Measurements from ENCODE around the gene COL4A2. TPM values are rescaled to one million over a fixed set of nuclear protein-coding genes. Genes with fewer than 3 reads are reported as not detected.

Gene COL4A2
- total and polyA plus RNA-seq, 4 donors, result 8.0 to 45.2 (median 40.3) TPM

Small RNAs within 50 kb of the gene (small RNA-seq; reads per million reads assigned to genes)
- gene MIR8073, result not detected

Other genes with a start within 250 kb of the COL4A2 start
- gene COL4A1, start 127 bp upstream of the COL4A2 start, total RNA-seq, result 10 to 100 TPM; 41.0 to 68.5 TPM
- gene COL4A1, start 127 bp upstream of the COL4A2 start, polyA plus RNA-seq, result 10 to 100 TPM in 1 of 2 donors, 1 to 10 TPM in 1; 5.0 to 34.7 TPM

All from liver (tissue), 5 donors.